Body of pancreas (tissue), 4 donors: Measurements from ENCODE around the gene FNTB.

ENCODE experiments used
- POLR2A ChIP-seq, 3 donors: fragments of 450-650 bp; IDR thresholded peaks; one replicate each; pipeline ENCODE4 v1.6.1; 2016; ENCODE audit warnings: antibody characterized with exemption in 3 of 3, mild to moderate bottlenecking in 2 of 3
- TF ChIP-seq, protein P1 (sequence below), 7 experiments: fragments of 450-650 bp in 4 of 7; fragments of 200-600 bp in 3 of 7; sonication (generic) in 3 of 7; IDR thresholded peaks; one replicate each; pipeline ENCODE4 v1.5.1; 2016 to 2019; ENCODE audit warnings: antibody characterized with exemption in 7 of 7

DNA sequence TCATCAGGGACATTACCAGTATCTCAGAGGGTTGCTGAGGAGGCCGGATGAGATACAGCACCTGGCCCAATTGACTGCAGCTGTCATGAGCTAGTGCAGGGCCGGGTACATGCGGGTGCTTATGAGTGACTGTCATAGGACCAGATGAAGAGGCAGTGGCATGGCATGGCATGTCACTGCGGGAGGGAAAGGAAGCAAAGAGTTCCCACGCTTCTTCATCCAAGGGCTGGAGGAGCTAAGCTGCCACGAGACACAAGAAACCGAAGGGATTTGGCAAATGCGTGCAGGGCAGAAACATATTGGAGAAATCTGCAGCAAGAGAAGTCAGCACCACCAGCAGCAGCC is 33.4 kb upstream of the FNTB start:
- TF ChIP-seq, protein P1, sequence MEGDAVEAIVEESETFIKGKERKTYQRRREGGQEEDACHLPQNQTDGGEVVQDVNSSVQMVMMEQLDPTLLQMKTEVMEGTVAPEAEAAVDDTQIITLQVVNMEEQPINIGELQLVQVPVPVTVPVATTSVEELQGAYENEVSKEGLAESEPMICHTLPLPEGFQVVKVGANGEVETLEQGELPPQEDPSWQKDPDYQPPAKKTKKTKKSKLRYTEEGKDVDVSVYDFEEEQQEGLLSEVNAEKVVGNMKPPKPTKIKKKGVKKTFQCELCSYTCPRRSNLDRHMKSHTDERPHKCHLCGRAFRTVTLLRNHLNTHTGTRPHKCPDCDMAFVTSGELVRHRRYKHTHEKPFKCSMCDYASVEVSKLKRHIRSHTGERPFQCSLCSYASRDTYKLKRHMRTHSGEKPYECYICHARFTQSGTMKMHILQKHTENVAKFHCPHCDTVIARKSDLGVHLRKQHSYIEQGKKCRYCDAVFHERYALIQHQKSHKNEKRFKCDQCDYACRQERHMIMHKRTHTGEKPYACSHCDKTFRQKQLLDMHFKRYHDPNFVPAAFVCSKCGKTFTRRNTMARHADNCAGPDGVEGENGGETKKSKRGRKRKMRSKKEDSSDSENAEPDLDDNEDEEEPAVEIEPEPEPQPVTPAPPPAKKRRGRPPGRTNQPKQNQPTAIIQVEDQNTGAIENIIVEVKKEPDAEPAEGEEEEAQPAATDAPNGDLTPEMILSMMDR (IDR thresholded peaks at IDR 0.05), result no peak
- no peak for TF ChIP-seq POLR2A (IDR thresholded peaks at IDR 0.05)
